Measurements from ENCODE around the gene TRPM7. TPM values are rescaled to one million over a fixed set of nuclear protein-coding genes. Genes with fewer than 3 reads are reported as not detected.
A peak's percentile ranks its signal among the peaks of the same experiment; 100 is the strongest.
"Not testable (repeated sequence)": the region's sequence is repeated elsewhere in the genome, so short reads cannot be mapped to it uniquely, and the experiment has no call there.

The TRPM7 gene
- total and polyA plus RNA-seq, 5 donors, result 11.9 to 36.9 (median 30.1) TPM

GRCh38 chr15:50655555-50655954 is 31.0 kb downstream of the TRPM7 start:
- H3K27me3 ChIP-seq (ENCODE audit: control insufficient read depth, insufficient read depth), result no peaks in the 10 kb centered on the region
- WGBS, result 77% methylated on average over 4 of the region's 4 CpGs
- intact Hi-C loops (cut with DNase I), result no loop called here
- H3K4me3 ChIP-seq (ENCODE audit: low read length), result no peak overlapping the region
- DNase-seq (no peak), ATAC-seq (no peak)
- H3K9me3 ChIP-seq (ENCODE audit: control insufficient read depth, low read length), result no peaks in the 10 kb centered on the region
- no peak overlapping the region for H3K27ac ChIP-seq (ENCODE audit: low read length)
- no peaks in the 10 kb centered on the region for H3K4me1 ChIP-seq (ENCODE audit: control insufficient read depth, insufficient read depth, low read length)

GRCh38 chr15:50653156-50653743 is 33.3 kb downstream of the TRPM7 start:
- Histone ChIP-seq H3K27ac (ENCODE audit: low read length) (no peak overlapping the region), H3K9me3 (ENCODE audit: control insufficient read depth, low read length) (no peaks in the 10 kb centered on the region), H3K27me3 (ENCODE audit: control insufficient read depth, insufficient read depth) (no peaks in the 10 kb centered on the region), H3K4me1 (ENCODE audit: control insufficient read depth, insufficient read depth, low read length) (no peaks in the 10 kb centered on the region), H3K4me3 (ENCODE audit: low read length) (no peak overlapping the region)
- whole genome bisulfite sequencing, result 79% methylated on average over 6 of the region's 6 CpGs
- ATAC-seq, result peak in 1 of 2 donors; percentile 21
- intact Hi-C loops (cut with DNase I), result no loop called here
- no peak for DNase-seq

GRCh38 chr15:50652671-50653070 is 33.9 kb downstream of the TRPM7 start:
- Histone ChIP-seq H3K27me3 (ENCODE audit: control insufficient read depth, insufficient read depth) (no peaks in the 10 kb centered on the region), H3K27ac (ENCODE audit: low read length) (no peak overlapping the region), H3K9me3 (ENCODE audit: control insufficient read depth, low read length) (no peaks in the 10 kb centered on the region), H3K4me3 (ENCODE audit: low read length) (no peak overlapping the region), H3K4me1 (ENCODE audit: control insufficient read depth, insufficient read depth, low read length) (no peaks in the 10 kb centered on the region)
- DNase-seq, result no peak
- WGBS, result 75% methylated on average over 3 of the region's 3 CpGs
- ATAC-seq, result no peak
- intact Hi-C loops (cut with DNase I), result no loop called here

GRCh38 chr15:50641318-50641717 is 45.3 kb downstream of the TRPM7 start:
- intact Hi-C loops (cut with DNase I), result loop anchor here in 1 of 4 donors (10.0 kb wide), 1 partner anchor 47 kb away; no protein-coding TSS in a partner anchor
- Histone ChIP-seq H3K27ac (ENCODE audit: low read length) (no peak overlapping the region), H3K4me3 (ENCODE audit: low read length) (no peak overlapping the region), H3K9me3 (ENCODE audit: control insufficient read depth, low read length) (no peaks in the 10 kb centered on the region), H3K27me3 (ENCODE audit: control insufficient read depth, insufficient read depth) (no peaks in the 10 kb centered on the region), H3K4me1 (ENCODE audit: control insufficient read depth, insufficient read depth, low read length) (no peaks in the 10 kb centered on the region)
- DNase-seq (no peak), ATAC-seq (no peak)
- 60% methylated on average over 2 of the region's 2 CpGs for WGBS

- intact Hi-C loops (cut with DNase I), result no loop called here
- H3K4me3 ChIP-seq (ENCODE audit: low read length), result no peak overlapping the region
- no peak overlapping the region for H3K27ac ChIP-seq (ENCODE audit: low read length)
- no peak for ATAC-seq
- H3K27me3 ChIP-seq (ENCODE audit: control insufficient read depth, insufficient read depth), result no peaks in the 10 kb centered on the region
- 95% methylated on average over 9 of the region's 9 CpGs for WGBS
- H3K9me3 ChIP-seq (ENCODE audit: control insufficient read depth, low read length), result no peaks in the 10 kb centered on the region
- no peak for DNase-seq
- H3K4me1 ChIP-seq (ENCODE audit: control insufficient read depth, insufficient read depth, low read length), result no peaks in the 10 kb centered on the region
These were observed 50.5 kb downstream of the TRPM7 start for GRCh38 chr15:50636146-50636545.

- WGBS, result 75% methylated on average over 3 of the region's 3 CpGs
- intact Hi-C loops (cut with DNase I), result no loop called here
- no peak for DNase-seq
- Histone ChIP-seq H3K9me3 (ENCODE audit: control insufficient read depth, low read length) (no peaks in the 10 kb centered on the region), H3K27ac (ENCODE audit: low read length) (no peak overlapping the region), H3K4me1 (ENCODE audit: control insufficient read depth, insufficient read depth, low read length) (no peaks in the 10 kb centered on the region), H3K27me3 (ENCODE audit: control insufficient read depth, insufficient read depth) (no peaks in the 10 kb centered on the region), H3K4me3 (ENCODE audit: low read length) (no peak overlapping the region)
- ATAC-seq, result no peak
These were observed 52.9 kb downstream of the TRPM7 start for GRCh38 chr15:50633653-50634052.

GRCh38 chr15:50628421-50628820 is 58.2 kb downstream of the TRPM7 start:
- Histone ChIP-seq H3K4me3 (ENCODE audit: low read length) (no peak overlapping the region), H3K4me1 (ENCODE audit: control insufficient read depth, insufficient read depth, low read length) (no peaks in the 10 kb centered on the region), H3K27ac (ENCODE audit: low read length) (no peak overlapping the region), H3K27me3 (ENCODE audit: control insufficient read depth, insufficient read depth) (no peaks in the 10 kb centered on the region), H3K9me3 (ENCODE audit: control insufficient read depth, low read length) (no peaks in the 10 kb centered on the region)
- ATAC-seq, result no peak
- intact Hi-C loops (cut with DNase I), result no loop called here
- WGBS, result 75% methylated on average over 5 of the region's 5 CpGs
- DNase-seq, result no peak

GRCh38 chr15:50627351-50628055 is 59.1 kb downstream of the TRPM7 start:
- H3K27ac ChIP-seq (ENCODE audit: low read length), result no peak overlapping the region
- H3K4me3 ChIP-seq (ENCODE audit: low read length), result no peak overlapping the region
- no peak for ATAC-seq
- 52% methylated on average over 4 of the region's 4 CpGs for WGBS
- no peaks in the 10 kb centered on the region for H3K4me1 ChIP-seq (ENCODE audit: control insufficient read depth, insufficient read depth, low read length)
- DNase-seq, result no peak
- intact Hi-C loops (cut with DNase I), result no loop called here
- no peaks in the 10 kb centered on the region for H3K9me3 ChIP-seq (ENCODE audit: control insufficient read depth, low read length)
- H3K27me3 ChIP-seq (ENCODE audit: control insufficient read depth, insufficient read depth), result no peaks in the 10 kb centered on the region

GRCh38 chr15:50624616-50625168 is 61.9 kb downstream of the TRPM7 start:
- 94% methylated on average over 1 of the region's 1 CpG for WGBS
- no peak overlapping the region for H3K4me3 ChIP-seq (ENCODE audit: low read length)

GRCh38 chr15:50622361-50622943 is 64.1 kb downstream of the TRPM7 start:
- H3K4me1 ChIP-seq (ENCODE audit: control insufficient read depth, insufficient read depth, low read length); H3K4me3 ChIP-seq (ENCODE audit: low read length); DNase-seq; ATAC-seq; H3K9me3 ChIP-seq (ENCODE audit: control insufficient read depth, low read length); H3K27ac ChIP-seq (ENCODE audit: low read length); H3K27me3 ChIP-seq (ENCODE audit: control insufficient read depth, insufficient read depth); intact Hi-C loops (cut with DNase I): not testable (repeated sequence)
- WGBS, result 87% methylated on average over 8 of the region's 8 CpGs

More at GRCh38 chr15:50624616-50625168, 61.9 kb downstream of the TRPM7 start:
- H3K27ac ChIP-seq (ENCODE audit: low read length), result no peak overlapping the region
- no peaks in the 10 kb centered on the region for H3K4me1 ChIP-seq (ENCODE audit: control insufficient read depth, insufficient read depth, low read length)
- no peaks in the 10 kb centered on the region for H3K9me3 ChIP-seq (ENCODE audit: control insufficient read depth, low read length)
- DNase-seq, result no peak
- ATAC-seq, result no peak
- no peaks in the 10 kb centered on the region for H3K27me3 ChIP-seq (ENCODE audit: control insufficient read depth, insufficient read depth)
- intact Hi-C loops (cut with DNase I), result no loop called here

GRCh38 chr15:50616960-50617359 is 69.6 kb downstream of the TRPM7 start:
- H3K4me1 ChIP-seq (ENCODE audit: control insufficient read depth, insufficient read depth, low read length); H3K27ac ChIP-seq (ENCODE audit: low read length); DNase-seq; H3K4me3 ChIP-seq (ENCODE audit: low read length); intact Hi-C loops (cut with DNase I); H3K27me3 ChIP-seq (ENCODE audit: control insufficient read depth, insufficient read depth); H3K9me3 ChIP-seq (ENCODE audit: control insufficient read depth, low read length); ATAC-seq: not testable (repeated sequence)
- WGBS, result 92% methylated on average over 6 of the region's 6 CpGs

Data from right cardiac atrium (tissue), 5 donors.